Kidney (tissue), 14 donors: Measurements from ENCODE around the gene ACTC1. TPM values are rescaled to one million over a fixed set of nuclear protein-coding genes. Genes with fewer than 3 reads are reported as not detected.
"Not testable (repeated sequence)": the region's sequence is repeated elsewhere in the genome, so short reads cannot be mapped to it uniquely, and the experiment has no call there.

Source experiments
- DNase-seq, 5 donors: peaks; one replicate each; pipeline ENCODE4 v3.0.0-alpha.2; 2013 to 2020
- FAIRE-seq: peaks from 2 replicates; lab custom pipeline; 2012; peaks lifted over from hg19 to GRCh38; lab: Jason Lieb, UNC
- H3K27ac ChIP-seq, 2 donors: one replicate each; pipeline ENCODE4 v1.7.0; 2013; ENCODE audit warnings: low read depth in 2 of 2, low read length in 2 of 2, inconsistent platforms in 1 of 2
- H3K27me3 ChIP-seq: one replicate; pipeline ENCODE4 v1.7.1; 2013; ENCODE audit warnings: low read length, inconsistent platforms; ENCODE audit not compliant: control insufficient read depth, insufficient read depth
- H3K36me3 ChIP-seq, 3 donors: one replicate each; pipeline versions ENCODE4 v1.7.0 to v1.7.1; 2013; ENCODE audit warnings: low read length in 3 of 3, control low read depth in 1 of 3, inconsistent platforms in 1 of 3; ENCODE audit not compliant: insufficient read depth in 3 of 3, control insufficient read depth in 2 of 3
- H3K4me1 ChIP-seq, 3 donors: one replicate each; pipeline versions ENCODE4 v1.7.0 to v1.7.1; 2013; ENCODE audit warnings: low read length in 3 of 3, inconsistent platforms in 1 of 3, low read depth in 1 of 3; ENCODE audit not compliant: control insufficient read depth in 2 of 3, insufficient read depth in 2 of 3
- H3K4me3 ChIP-seq, 3 donors: one replicate each; pipeline versions ENCODE4 v1.7.0 to v1.8.1; 2013; ENCODE audit warnings: low read length in 3 of 3, control low read depth in 1 of 3, inconsistent platforms in 1 of 3
- H3K9ac ChIP-seq, 3 donors: one replicate each; pipeline versions ENCODE4 v1.7.0 to v1.7.1; 2013; ENCODE audit warnings: low read length in 3 of 3, control low read depth in 1 of 3, inconsistent platforms in 1 of 3
- H3K9me3 ChIP-seq, 3 donors: one replicate each; pipeline versions ENCODE4 v1.7.0 to v1.7.1; 2013; ENCODE audit warnings: low read length in 3 of 3, control low read depth in 1 of 3, inconsistent platforms in 1 of 3; ENCODE audit not compliant: control insufficient read depth in 2 of 3, insufficient read depth in 1 of 3
- CTCF ChIP-seq: IDR thresholded peaks from 3 replicates; pipeline ENCODE4 v1.5.1; 2012; ENCODE audit warnings: mild to moderate bottlenecking, moderate library complexity, borderline replicate concordance; ENCODE audit not compliant: insufficient read depth; ENCODE audit errors: extremely low read depth
- intact Hi-C: fragments of 100-400 bp; cut with DNase I; formaldehyde crosslinking; loops from one replicate; pipeline ENCODE4 v1.11.1; 2022
- polyA plus RNA-seq: library from polyadenylated mRNA; stranded (reverse); fragments of 350-450 nt; fragmentation: Illumina TruSeq; extraction: RNeasy Lipid Tissue Mini Kit (QIAGEN cat#74804); gene quantifications from one replicate; pipeline ENCODE4 v1.2.3, GENCODE V29; 2014; ENCODE audit warnings: low read depth, low replicate concordance; ENCODE audit not compliant: insufficient read depth
- total RNA-seq: library from RNA; stranded (reverse); fragmentation: NEBNext Ultra II Directional; extraction: Animal tissue kit (Norgen Biotek cat#: 25700); gene quantifications from one replicate; pipeline ENCODE4 v1.2.1, GENCODE V29; 2021
- donor health status: control.
- donor health status: control.
- donor health status: control.
- donor health status: control.
- donor health status: control.
- donor health status: DM: yes; HTN: yes; CAD: no.
- donor health status: Normal renal cell carcinoma (clear cell type).

Gene ACTC1
- total and polyA plus RNA-seq, 2 donors from 2014 or later, result 7.4 to 25.0 TPM

GRCh38 chr15:34820110-34820509 lies 24.8 kb upstream of the ACTC1 start:
- no peaks in the 10 kb centered on the region for H3K27me3 ChIP-seq
- no peaks in the 10 kb centered on the region for H3K36me3 ChIP-seq
- no peak overlapping the region for H3K27ac ChIP-seq
- no peak for TF ChIP-seq CTCF
- H3K9me3 ChIP-seq, result no peaks in the 10 kb centered on the region
- FAIRE-seq, result no peak
- H3K9ac ChIP-seq, result no peak overlapping the region
- no peak for DNase-seq
- intact Hi-C loops, result no loop called here
- no peaks in the 10 kb centered on the region for H3K4me1 ChIP-seq
- H3K4me3 ChIP-seq, result no peak overlapping the region

DNA sequence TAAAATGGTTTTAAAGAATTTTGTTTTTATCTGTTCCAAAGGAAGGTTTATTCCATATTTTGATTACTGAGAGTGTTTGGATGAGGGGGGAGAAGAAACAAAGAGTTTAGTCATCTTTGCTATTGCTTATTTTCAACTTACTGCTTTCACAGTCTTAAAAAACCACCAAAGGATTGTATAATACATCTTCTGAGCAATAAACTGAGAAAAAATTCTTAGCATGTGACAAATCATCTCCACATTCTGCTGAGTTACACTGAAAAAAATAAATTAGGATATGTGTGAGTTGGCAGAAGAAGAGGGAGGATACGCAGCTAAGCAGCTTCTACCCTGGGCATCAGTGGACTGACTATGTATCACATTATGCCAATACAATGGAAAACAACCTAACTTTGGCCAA lies 23.2 kb upstream of the ACTC1 start:
- FAIRE-seq (no peak), DNase-seq (no peak)
- no peak overlapping the region for H3K9ac ChIP-seq
- no peaks in the 10 kb centered on the region for H3K27me3 ChIP-seq
- no peaks in the 10 kb centered on the region for H3K9me3 ChIP-seq
- H3K27ac ChIP-seq, result no peak overlapping the region
- no peak overlapping the region for H3K4me3 ChIP-seq
- H3K4me1 ChIP-seq, result no peaks in the 10 kb centered on the region
- TF ChIP-seq CTCF, result no peak
- no peaks in the 10 kb centered on the region for H3K36me3 ChIP-seq
- intact Hi-C loops, result no loop called here

GRCh38 chr15:34815836-34816235 lies 20.5 kb upstream of the ACTC1 start:
- no peak for FAIRE-seq
- H3K4me1 ChIP-seq, result no peaks in the 10 kb centered on the region
- intact Hi-C loops, result no loop called here
- no peaks in the 10 kb centered on the region for H3K9me3 ChIP-seq
- no peak for TF ChIP-seq CTCF
- no peak overlapping the region for H3K27ac ChIP-seq
- H3K9ac ChIP-seq, result no peak overlapping the region
- no peaks in the 10 kb centered on the region for H3K27me3 ChIP-seq
- DNase-seq, result no peak
- no peak overlapping the region for H3K4me3 ChIP-seq
- no peaks in the 10 kb centered on the region for H3K36me3 ChIP-seq

DNA sequence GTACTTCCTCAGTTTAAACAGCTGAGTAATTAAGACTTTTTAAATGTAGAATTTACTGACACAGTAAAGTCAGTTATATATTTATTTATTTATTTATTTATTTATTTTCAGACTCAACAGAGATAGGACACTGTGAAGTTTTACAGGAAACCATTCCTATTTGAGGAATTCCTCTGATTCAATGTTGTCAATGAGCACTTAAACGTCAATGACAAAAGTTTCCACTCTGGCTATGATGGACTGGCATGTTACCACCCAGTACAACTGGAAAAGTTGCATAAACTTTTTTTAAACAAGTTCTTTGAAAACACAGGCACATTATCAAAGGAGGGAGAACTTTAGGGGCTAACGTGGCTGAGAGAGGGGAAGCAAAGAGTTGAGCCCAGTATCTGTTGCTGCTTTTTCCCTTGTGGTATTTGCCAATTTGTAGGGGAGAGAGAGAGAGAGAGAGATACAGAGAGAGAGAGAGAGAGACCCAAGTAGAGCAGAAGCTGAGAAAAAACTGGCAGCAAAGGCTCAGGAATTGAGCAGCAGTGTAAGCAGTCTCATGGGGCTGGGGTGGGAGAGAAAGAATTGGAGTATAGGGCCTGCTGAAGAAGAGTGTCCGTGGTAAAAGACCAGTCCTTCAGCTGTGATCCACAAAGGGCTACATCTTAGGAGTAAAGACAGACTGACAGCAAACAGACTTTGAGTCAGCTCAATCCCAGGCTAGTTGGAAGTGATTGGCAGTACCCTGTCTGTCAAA lies 18.3 kb upstream of the ACTC1 start:
- Histone ChIP-seq H3K9me3 (no peaks in the 10 kb centered on the region), H3K9ac (no peak overlapping the region), H3K4me3 (no peak overlapping the region), H3K27me3 (no peaks in the 10 kb centered on the region), H3K27ac (no peak overlapping the region), H3K36me3 (no peaks in the 10 kb centered on the region), H3K4me1 (no peaks in the 10 kb centered on the region)
- FAIRE-seq (no peak), DNase-seq (no peak)
- TF ChIP-seq CTCF, result no peak
- intact Hi-C loops, result no loop called here

DNA sequence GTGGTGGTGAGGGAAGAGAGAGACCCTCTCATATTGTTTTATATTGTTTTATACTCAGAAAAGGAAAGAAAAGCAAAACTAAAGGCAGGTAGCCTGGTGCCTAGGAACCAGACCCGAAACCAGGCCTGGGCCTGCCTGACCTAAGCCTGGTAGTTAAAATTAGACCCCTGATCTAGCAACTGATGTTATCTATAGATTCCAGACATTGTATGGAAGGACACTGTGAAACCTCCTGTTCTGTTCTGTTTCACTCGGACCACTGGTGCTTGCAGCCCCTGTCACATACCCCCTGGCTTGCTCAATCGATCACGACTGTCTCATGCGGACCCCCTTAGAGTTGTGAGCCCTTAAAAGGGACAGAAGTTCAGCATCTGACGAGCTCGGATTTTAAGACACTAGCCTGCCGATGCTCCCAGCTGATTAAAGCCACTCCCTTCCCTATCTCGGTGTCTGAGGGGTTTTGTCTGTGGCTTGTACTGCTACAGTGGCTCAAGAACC lies 17.6 kb upstream of the ACTC1 start:
- H3K9me3 ChIP-seq, H3K27me3 ChIP-seq, H3K27ac ChIP-seq, FAIRE-seq, H3K36me3 ChIP-seq, H3K4me1 ChIP-seq, intact Hi-C loops, DNase-seq, H3K9ac ChIP-seq, H3K4me3 ChIP-seq: not testable (repeated sequence)
